Measurements from ENCODE around the gene GPRC5D. TPM values are rescaled to one million over a fixed set of nuclear protein-coding genes. Genes with fewer than 3 reads are reported as not detected.

Gene GPRC5D
- total RNA-seq, 3 donors from 2014 or later = not detected

DNA sequence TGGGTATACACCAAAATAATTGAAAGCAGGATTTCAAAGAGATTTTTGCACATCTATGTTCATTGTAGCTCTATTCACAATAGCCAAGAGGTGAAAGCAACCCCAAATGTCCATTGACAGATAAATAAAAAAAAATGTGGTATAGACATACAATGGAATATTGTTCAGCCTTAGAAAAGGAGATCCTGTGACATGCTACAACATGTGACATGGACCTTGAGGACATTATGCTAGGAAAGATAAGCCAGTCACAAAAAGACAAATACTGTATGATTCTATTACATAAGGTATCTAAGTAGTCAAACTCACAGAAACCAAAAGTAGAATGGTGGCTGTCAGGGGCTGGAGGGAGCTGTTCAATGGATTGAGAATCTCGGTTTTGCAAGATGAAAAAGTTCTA, 12.1 kb downstream of the GPRC5D start:
- Histone ChIP-seq H3K27me3 (no peaks in the 10 kb centered on the region), H3K9me3 (no peaks in the 10 kb centered on the region), H3K36me3 (no peaks in the 10 kb centered on the region), H3K4me1 (no peaks in the 10 kb centered on the region), H3K27ac (no peak overlapping the region), H3K4me3 (no peak overlapping the region)
- TF ChIP-seq POLR2AphosphoS5 (IDR thresholded peaks at IDR 0.05) (no peak), POLR2A (IDR thresholded peaks at IDR 0.05) (no peak)
- TF ChIP-seq, protein P1, sequence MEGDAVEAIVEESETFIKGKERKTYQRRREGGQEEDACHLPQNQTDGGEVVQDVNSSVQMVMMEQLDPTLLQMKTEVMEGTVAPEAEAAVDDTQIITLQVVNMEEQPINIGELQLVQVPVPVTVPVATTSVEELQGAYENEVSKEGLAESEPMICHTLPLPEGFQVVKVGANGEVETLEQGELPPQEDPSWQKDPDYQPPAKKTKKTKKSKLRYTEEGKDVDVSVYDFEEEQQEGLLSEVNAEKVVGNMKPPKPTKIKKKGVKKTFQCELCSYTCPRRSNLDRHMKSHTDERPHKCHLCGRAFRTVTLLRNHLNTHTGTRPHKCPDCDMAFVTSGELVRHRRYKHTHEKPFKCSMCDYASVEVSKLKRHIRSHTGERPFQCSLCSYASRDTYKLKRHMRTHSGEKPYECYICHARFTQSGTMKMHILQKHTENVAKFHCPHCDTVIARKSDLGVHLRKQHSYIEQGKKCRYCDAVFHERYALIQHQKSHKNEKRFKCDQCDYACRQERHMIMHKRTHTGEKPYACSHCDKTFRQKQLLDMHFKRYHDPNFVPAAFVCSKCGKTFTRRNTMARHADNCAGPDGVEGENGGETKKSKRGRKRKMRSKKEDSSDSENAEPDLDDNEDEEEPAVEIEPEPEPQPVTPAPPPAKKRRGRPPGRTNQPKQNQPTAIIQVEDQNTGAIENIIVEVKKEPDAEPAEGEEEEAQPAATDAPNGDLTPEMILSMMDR (IDR thresholded peaks at IDR 0.05) = no peak
- no peak for DNase-seq (ENCODE audit: low spot score in 2 of 2)
- intact Hi-C loops (cut with DNase I; ENCODE audit: low total_unique reads) = no loop called here

DNA sequence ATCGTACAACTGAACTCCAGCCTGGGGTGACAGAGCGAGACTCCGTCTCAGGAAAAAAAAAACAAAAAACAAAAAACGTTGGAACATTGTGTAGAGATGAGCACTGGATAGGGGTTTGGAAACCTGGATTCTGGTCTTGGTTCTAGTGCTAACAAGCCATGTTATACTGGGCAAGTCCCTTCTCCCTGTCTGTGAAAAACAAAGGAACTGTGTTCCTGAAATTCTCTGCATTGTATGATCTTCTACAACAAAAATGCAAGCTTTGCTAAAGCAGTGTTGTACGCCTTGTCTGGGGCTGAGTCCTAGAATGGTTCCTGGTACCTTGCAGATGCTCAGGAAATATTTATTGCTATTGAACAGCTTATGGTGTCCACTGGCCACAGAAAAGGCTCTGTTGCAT, 13.4 kb downstream of the GPRC5D start:
- no peak overlapping the region for H3K4me3 ChIP-seq
- no peak for DNase-seq (ENCODE audit: low spot score in 2 of 2)
- TF ChIP-seq, protein P1 (IDR thresholded peaks at IDR 0.05) = no peak
- TF ChIP-seq POLR2A (IDR thresholded peaks at IDR 0.05) (no peak), POLR2AphosphoS5 (IDR thresholded peaks at IDR 0.05) (no peak)

DNA sequence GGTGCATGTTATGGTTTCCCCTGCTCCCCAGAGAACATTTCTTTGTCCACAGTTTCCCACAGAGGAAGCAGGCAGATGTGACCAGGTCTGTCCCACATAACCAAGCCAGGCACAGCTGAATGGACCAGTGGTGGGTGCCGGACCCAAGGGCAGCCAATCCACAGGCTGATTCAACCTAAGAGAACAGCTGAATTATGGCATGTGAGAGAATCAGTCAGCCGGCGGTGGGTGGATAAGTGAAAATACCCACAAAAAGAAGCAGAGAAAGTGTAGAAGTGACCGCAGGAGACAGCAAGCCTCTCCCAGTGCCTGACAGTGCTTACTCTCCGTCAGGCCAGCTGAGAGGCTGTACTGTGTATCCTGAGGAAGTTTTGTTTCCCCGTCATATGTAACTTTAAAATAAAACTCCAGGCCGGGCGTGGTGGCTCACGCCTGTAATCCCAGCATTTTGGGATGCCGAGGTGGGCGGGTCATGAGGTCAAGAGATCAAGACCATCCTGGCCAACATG, 14.9 kb downstream of the GPRC5D start:
- Histone ChIP-seq H3K4me1 (no peaks in the 10 kb centered on the region), H3K27ac (no peak overlapping the region), H3K4me3 (no peak overlapping the region), H3K27me3 (no peaks in the 10 kb centered on the region), H3K36me3 (no peaks in the 10 kb centered on the region), H3K9me3 (no peaks in the 10 kb centered on the region)
- no peak for TF ChIP-seq POLR2A (IDR thresholded peaks at IDR 0.05)
- no peak for TF ChIP-seq POLR2AphosphoS5 (IDR thresholded peaks at IDR 0.05)
- TF ChIP-seq, protein P1 (IDR thresholded peaks at IDR 0.05) = no peak
- DNase-seq (ENCODE audit: low spot score in 2 of 2) = no peak
- intact Hi-C loops (cut with DNase I; ENCODE audit: low total_unique reads) = no loop called here

More for the DNA sequence above, 13.4 kb downstream of the GPRC5D start:
- Histone ChIP-seq H3K9me3 (no peaks in the 10 kb centered on the region), H3K27me3 (no peaks in the 10 kb centered on the region), H3K27ac (no peak overlapping the region), H3K36me3 (no peaks in the 10 kb centered on the region), H3K4me1 (no peaks in the 10 kb centered on the region)
- intact Hi-C loops (cut with DNase I; ENCODE audit: low total_unique reads) = no loop called here

DNA sequence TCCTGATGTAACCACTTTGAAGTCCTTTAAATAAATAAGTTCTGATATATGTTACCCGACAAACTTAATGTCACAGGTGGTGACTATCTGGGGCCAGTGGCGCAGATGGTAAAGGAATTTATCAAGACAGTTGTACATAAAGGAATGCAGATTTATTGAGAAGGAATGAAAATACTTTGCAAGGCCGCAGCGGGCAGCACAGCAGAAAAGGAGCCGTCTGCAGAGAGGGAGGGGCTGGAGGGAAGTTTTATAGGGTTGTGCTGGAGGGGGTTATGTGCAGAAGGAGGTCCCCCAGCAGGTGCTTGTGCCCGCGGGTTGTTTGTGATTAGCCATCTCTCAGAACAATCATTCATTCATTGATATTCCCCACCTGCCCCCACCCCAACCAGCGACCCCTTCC, 17.4 kb downstream of the GPRC5D start:
- Histone ChIP-seq H3K9me3 (no peaks in the 10 kb centered on the region), H3K27me3 (no peaks in the 10 kb centered on the region), H3K27ac (no peak overlapping the region), H3K4me3 (no peak overlapping the region), H3K36me3 (no peaks in the 10 kb centered on the region), H3K4me1 (no peaks in the 10 kb centered on the region)
- TF ChIP-seq, protein P1 (IDR thresholded peaks at IDR 0.05) = no peak
- TF ChIP-seq POLR2A (IDR thresholded peaks at IDR 0.05) = no peak
- no peak for TF ChIP-seq POLR2AphosphoS5 (IDR thresholded peaks at IDR 0.05)
- intact Hi-C loops (cut with DNase I; ENCODE audit: low total_unique reads) = no loop called here
- DNase-seq (ENCODE audit: low spot score in 2 of 2) = no peak

DNA sequence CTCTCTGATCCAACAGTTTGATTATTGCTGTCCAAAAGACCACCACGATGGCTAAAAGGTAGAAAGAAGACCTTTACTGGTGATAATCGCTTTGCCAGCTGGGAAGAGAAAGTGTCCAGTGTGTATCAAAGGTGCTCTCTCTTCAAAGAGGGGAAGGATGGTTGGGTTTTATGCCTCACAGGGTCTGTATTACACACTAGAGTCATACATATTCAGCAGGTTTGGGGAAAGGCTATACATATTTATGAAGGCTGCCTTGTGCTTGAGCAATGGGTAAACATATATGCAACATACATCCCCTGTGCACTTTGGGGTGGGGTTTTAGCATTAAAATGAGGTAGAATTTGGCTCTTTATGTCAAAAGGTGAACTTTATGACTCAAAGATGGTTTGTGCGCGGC, 18.2 kb downstream of the GPRC5D start:
- no peak overlapping the region for H3K4me3 ChIP-seq
- no peak for DNase-seq (ENCODE audit: low spot score in 2 of 2)
- TF ChIP-seq, protein P1 (IDR thresholded peaks at IDR 0.05) = no peak
- TF ChIP-seq POLR2A (IDR thresholded peaks at IDR 0.05) = no peak
- TF ChIP-seq POLR2AphosphoS5 (IDR thresholded peaks at IDR 0.05) = no peak
- H3K27ac ChIP-seq = no peak overlapping the region
- no peaks in the 10 kb centered on the region for H3K36me3 ChIP-seq
- no peaks in the 10 kb centered on the region for H3K4me1 ChIP-seq
- intact Hi-C loops (cut with DNase I; ENCODE audit: low total_unique reads) = no loop called here
- no peaks in the 10 kb centered on the region for H3K27me3 ChIP-seq
- no peaks in the 10 kb centered on the region for H3K9me3 ChIP-seq
